H1 (cell line): ENCODE results near the gene RTKN2. TPM values are rescaled to one million over a fixed set of nuclear protein-coding genes. Genes with fewer than 3 reads are reported as not detected.

ENCODE experiments used
- CHD1 ChIP-seq: IDR thresholded peaks from 2 replicates; pipeline ENCODE4 v1.6.1; 2012; ENCODE audit warnings: low read depth, low read length, improper control_type of control experiment
- KDM4A ChIP-seq: IDR thresholded peaks from one replicate; pipeline ENCODE4 v1.7.1; 2012; ENCODE audit warnings: low read depth, mild to moderate bottlenecking, moderate library complexity, low read length, inconsistent platforms; ENCODE audit not compliant: severe bottlenecking
- RNF2 ChIP-seq: fragments of 200-900, 300-1000 bp; sonication (generic); IDR thresholded peaks from 2 replicates; pipeline ENCODE4 v1.7.1; 2016; ENCODE audit warnings: borderline replicate concordance, low read depth, mild to moderate bottlenecking, antibody characterized with exemption, low read length; ENCODE audit not compliant: poor library complexity, severe bottlenecking; ENCODE audit errors: missing control alignments
- SIX5 ChIP-seq: IDR thresholded peaks from 2 replicates; pipeline ENCODE4 v1.6.1; 2011; ENCODE audit warnings: mild to moderate bottlenecking, low read depth, low read length
- ZNF274 ChIP-seq: IDR thresholded peaks from 2 replicates; pipeline ENCODE4 v1.7.0; 2012; ENCODE audit warnings: low read length, borderline replicate concordance; ENCODE audit errors: extremely low read depth
- polyA plus RNA-seq, 7 experiments: library from polyadenylated mRNA; depleted of rRNA in 3 of 7; stranded (reverse) in 5 of 7; unstranded in 2 of 7; fragments of >200 nt in 5 of 7; fragments of 200-250 nt in 2 of 7; gene quantifications; 1 replicate in 5 of 7; 2 replicates in 1 of 7; 4 replicates in 1 of 7; pipeline versions ENCODE4 v1.2.1 to v1.2.3, GENCODE V29; 2011 to 2013; ENCODE audit warnings: missing spikeins in 2 of 7, mixed read lengths in 2 of 7
- total RNA-seq: library from RNA; stranded (reverse); fragmentation: NEBNext Ultra II Directional; extraction: Animal tissue kit (Norgen Biotek cat#: 25700); gene quantifications from 2 replicates; pipeline ENCODE4 v1.2.1, GENCODE V29; 2021
- TF ChIP-seq, protein P1 (sequence below): IDR thresholded peaks from 2 replicates; pipeline ENCODE4 v1.6.1; 2012; ENCODE audit warnings: inconsistent platforms

Gene RTKN2
- total and polyA plus RNA-seq, 2 of the 8 experiments (the other 6 are each of a cell fraction or from before 2014, with no cell fraction given) = 5.1 to 24.6 TPM

GRCh38 chr10:62159351-62159750 is 109.3 kb downstream of the RTKN2 start (continued):
- TF ChIP-seq RNF2 (no peak), KDM4A (no peak), SIX5 (no peak), CHD1 (no peak), ZNF274 (no peak)
- TF ChIP-seq, protein P1, sequence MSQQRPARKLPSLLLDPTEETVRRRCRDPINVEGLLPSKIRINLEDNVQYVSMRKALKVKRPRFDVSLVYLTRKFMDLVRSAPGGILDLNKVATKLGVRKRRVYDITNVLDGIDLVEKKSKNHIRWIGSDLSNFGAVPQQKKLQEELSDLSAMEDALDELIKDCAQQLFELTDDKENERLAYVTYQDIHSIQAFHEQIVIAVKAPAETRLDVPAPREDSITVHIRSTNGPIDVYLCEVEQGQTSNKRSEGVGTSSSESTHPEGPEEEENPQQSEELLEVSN = no peak
